Smooth muscle cell (in vitro differentiated cells): ENCODE results near the gene BRD9. TPM values are rescaled to one million over a fixed set of nuclear protein-coding genes. Genes with fewer than 3 reads are reported as not detected.

ENCODE experiments used
- DNase-seq: peaks from one replicate; lab custom pipeline; 2025; ENCODE audit not compliant: unreplicated experiment; lab: John Stamatoyannopoulos, UW
- H2AFZ ChIP-seq: fragments of 200-600 bp; sonication (generic); 2 replicates; pipeline ENCODE4 v1.6.0; 2016; ENCODE audit warnings: antibody characterized with exemption, low read depth, mild to moderate bottlenecking
- H3F3A ChIP-seq: fragments of 200-600 bp; sonication (generic); 2 replicates; pipeline ENCODE4 v1.6.0; 2017; ENCODE audit warnings: antibody characterized with exemption, low read depth
- H3K27ac ChIP-seq: fragments of 200-600 bp; sonication (generic); 2 replicates; pipeline ENCODE4 v1.5.1; 2016; ENCODE audit warnings: low read depth, mild to moderate bottlenecking
- H3K27me3 ChIP-seq: fragments of 200-600 bp; sonication (generic); 2 replicates; pipeline ENCODE4 v1.6.1; 2016; ENCODE audit warnings: low read depth, mild to moderate bottlenecking
- H3K36me3 ChIP-seq: fragments of 200-600 bp; sonication (generic); 2 replicates; pipeline ENCODE4 v1.5.1; 2016; ENCODE audit warnings: low read depth
- H3K4me1 ChIP-seq: fragments of 200-600 bp; sonication (generic); 2 replicates; pipeline ENCODE4 v1.5.1; 2016; ENCODE audit warnings: low read depth
- H3K4me2 ChIP-seq: fragments of 200-600 bp; sonication (generic); 2 replicates; pipeline ENCODE4 v1.6.0; 2016; ENCODE audit warnings: mild to moderate bottlenecking
- H3K4me3 ChIP-seq: fragments of 200-600 bp; sonication (generic); 2 replicates; pipeline ENCODE4 v1.5.1; 2016; ENCODE audit warnings: mild to moderate bottlenecking
- H3K79me2 ChIP-seq: fragments of 200-600 bp; sonication (generic); 2 replicates; pipeline ENCODE4 v1.6.0; 2016; ENCODE audit warnings: low read depth, mild to moderate bottlenecking
- H3K9ac ChIP-seq: fragments of 200-600 bp; sonication (generic); 2 replicates; pipeline ENCODE4 v1.6.0; 2016; ENCODE audit warnings: low read depth
- H3K9me3 ChIP-seq: fragments of 200-600 bp; sonication (generic); replicated peaks from 2 replicates; pipeline ENCODE4 v1.5.1; 2016; ENCODE audit warnings: low read depth
- H4K20me1 ChIP-seq: fragments of 200-600 bp; sonication (generic); 2 replicates; pipeline ENCODE4 v1.6.0; 2016; ENCODE audit warnings: low read depth
- WGBS: methylation state at CpG from one replicate; pipeline ENCODE4 v1.1.7; 2016; ENCODE audit warnings: low lambda C conversion rate; 5-methylcytosine and 5-hydroxymethylcytosine counted together
- polyA plus RNA-seq: library from polyadenylated mRNA; unstranded; fragments of >200 nt; fragmentation: Nextera tagmentation; extraction: Ambion mirVana; gene quantifications from 2 replicates; pipeline ENCODE4 v1.2.1, GENCODE V29; 2016
- total RNA-seq: library from RNA; depleted of rRNA; stranded (reverse); fragments of >200 nt; gene quantifications from 2 replicates; pipeline ENCODE4 v1.2.3, GENCODE V29; 2014
- TF ChIP-seq, protein P1 (sequence below): fragments of 200-600 bp; sonication (generic); IDR thresholded peaks from 2 replicates; pipeline ENCODE4 v1.5.1; 2017; ENCODE audit warnings: borderline replicate concordance, mild to moderate bottlenecking, antibody characterized with exemption; ENCODE audit not compliant: insufficient read depth, poor library complexity, severe bottlenecking

BRD9 gene
- total and polyA plus RNA-seq, 2 experiments from 2014 or later = 17.1 to 17.8 TPM

DNA sequence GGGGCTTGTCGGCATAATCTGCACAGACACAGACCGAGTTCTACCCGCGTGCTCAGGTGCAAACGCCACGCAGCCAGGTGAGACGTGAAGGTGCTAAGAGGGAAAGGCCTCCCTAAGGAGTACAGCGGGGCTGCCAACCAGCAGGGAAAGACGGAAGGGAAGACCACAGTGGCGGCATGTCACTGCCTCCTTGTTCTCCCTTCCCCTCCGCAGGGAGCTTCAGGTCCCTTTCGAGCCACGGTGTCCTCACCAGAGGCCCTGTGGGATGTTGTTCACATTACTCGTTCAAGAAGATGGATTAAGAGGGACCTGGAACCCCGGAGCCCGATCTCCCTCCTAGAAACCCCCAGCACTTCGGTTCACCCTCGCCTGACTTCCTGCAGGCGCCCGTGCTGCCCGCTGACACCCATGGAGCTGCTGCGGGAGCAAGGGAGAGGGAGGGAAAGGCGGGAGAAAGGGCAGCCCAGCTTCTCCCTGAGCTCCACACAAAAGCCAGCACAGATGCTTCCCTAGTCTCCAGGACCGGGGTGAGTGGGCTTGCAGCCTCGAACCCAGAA is 686 bp downstream of the BRD9 start:
- Histone ChIP-seq H3K9me3 (no peaks in the 10 kb centered on the region), H3K4me3 (peak overlapping the region; percentile 85), H3K27me3 (no peaks in the 10 kb centered on the region), H3K4me1 (peaks cover 15% of the 10 kb centered on the region), H3K27ac (peak overlapping the region; percentile 89), H3K79me2 (peaks cover 36% of the 10 kb centered on the region), H3K9ac (peak overlapping the region; percentile 95), H3K36me3 (peaks cover 16% of the 10 kb centered on the region), H4K20me1 (no peaks in the 10 kb centered on the region), H3F3A (no peaks in the 10 kb centered on the region), H3K4me2 (peak overlapping the region; percentile 95), H2AFZ (peak overlapping the region; percentile 78)
- DNase-seq = no peak
- TF ChIP-seq, protein P1, sequence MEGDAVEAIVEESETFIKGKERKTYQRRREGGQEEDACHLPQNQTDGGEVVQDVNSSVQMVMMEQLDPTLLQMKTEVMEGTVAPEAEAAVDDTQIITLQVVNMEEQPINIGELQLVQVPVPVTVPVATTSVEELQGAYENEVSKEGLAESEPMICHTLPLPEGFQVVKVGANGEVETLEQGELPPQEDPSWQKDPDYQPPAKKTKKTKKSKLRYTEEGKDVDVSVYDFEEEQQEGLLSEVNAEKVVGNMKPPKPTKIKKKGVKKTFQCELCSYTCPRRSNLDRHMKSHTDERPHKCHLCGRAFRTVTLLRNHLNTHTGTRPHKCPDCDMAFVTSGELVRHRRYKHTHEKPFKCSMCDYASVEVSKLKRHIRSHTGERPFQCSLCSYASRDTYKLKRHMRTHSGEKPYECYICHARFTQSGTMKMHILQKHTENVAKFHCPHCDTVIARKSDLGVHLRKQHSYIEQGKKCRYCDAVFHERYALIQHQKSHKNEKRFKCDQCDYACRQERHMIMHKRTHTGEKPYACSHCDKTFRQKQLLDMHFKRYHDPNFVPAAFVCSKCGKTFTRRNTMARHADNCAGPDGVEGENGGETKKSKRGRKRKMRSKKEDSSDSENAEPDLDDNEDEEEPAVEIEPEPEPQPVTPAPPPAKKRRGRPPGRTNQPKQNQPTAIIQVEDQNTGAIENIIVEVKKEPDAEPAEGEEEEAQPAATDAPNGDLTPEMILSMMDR = no peak
- WGBS = 9% methylated on average over 25 of the region's 25 CpGs

- Histone ChIP-seq H3K79me2 (peaks cover 36% of the 10 kb centered on the region), H3K4me2 (peak overlapping the region; percentile 95), H3K36me3 (peaks cover 16% of the 10 kb centered on the region), H4K20me1 (no peaks in the 10 kb centered on the region), H3K4me3 (peak overlapping the region; percentile 85), H3K27me3 (no peaks in the 10 kb centered on the region), H3F3A (no peaks in the 10 kb centered on the region), H3K9ac (peak overlapping the region; percentile 95), H3K9me3 (no peaks in the 10 kb centered on the region), H3K4me1 (peaks cover 15% of the 10 kb centered on the region), H3K27ac (peak overlapping the region; percentile 89), H2AFZ (no peak overlapping the region)
- 66% methylated on average over 34 of the region's 34 CpGs for WGBS
- no peak for DNase-seq
- TF ChIP-seq, protein P1 = no peak
Measured at GRCh38 chr5:891117-891836, 1.3 kb downstream of the BRD9 start.

- H2AFZ ChIP-seq = no peak overlapping the region
- peaks cover 16% of the 10 kb centered on the region for H3K36me3 ChIP-seq
- TF ChIP-seq, protein P1 = no peak
- no peak overlapping the region for H3K9ac ChIP-seq
- no peak for DNase-seq
- H3F3A ChIP-seq = no peaks in the 10 kb centered on the region
- H3K27me3 ChIP-seq = no peaks in the 10 kb centered on the region
- H3K4me1 ChIP-seq = peaks cover 15% of the 10 kb centered on the region
- 97% methylated on average over 15 of the region's 15 CpGs for WGBS
- peaks cover 5% of the 10 kb centered on the region for H4K20me1 ChIP-seq
- H3K9me3 ChIP-seq = no peaks in the 10 kb centered on the region
- H3K4me3 ChIP-seq = no peak overlapping the region
- no peak overlapping the region for H3K4me2 ChIP-seq
- H3K27ac ChIP-seq = no peak overlapping the region
- H3K79me2 ChIP-seq = peaks cover 36% of the 10 kb centered on the region
Measured at GRCh38 chr5:889075-889710, 3.4 kb downstream of the BRD9 start.
